ENCODE results near the gene ULK4. TPM values are rescaled to one million over a fixed set of nuclear protein-coding genes. Genes with fewer than 3 reads are reported as not detected.
A peak's percentile ranks its signal among the peaks of the same experiment; 100 is the strongest.

Gene ULK4
- total and polyA plus RNA-seq, 2 donors (not counting 1 experiment from before 2014, with no cell fraction given), result 9.1 to 9.7 TPM

DNA sequence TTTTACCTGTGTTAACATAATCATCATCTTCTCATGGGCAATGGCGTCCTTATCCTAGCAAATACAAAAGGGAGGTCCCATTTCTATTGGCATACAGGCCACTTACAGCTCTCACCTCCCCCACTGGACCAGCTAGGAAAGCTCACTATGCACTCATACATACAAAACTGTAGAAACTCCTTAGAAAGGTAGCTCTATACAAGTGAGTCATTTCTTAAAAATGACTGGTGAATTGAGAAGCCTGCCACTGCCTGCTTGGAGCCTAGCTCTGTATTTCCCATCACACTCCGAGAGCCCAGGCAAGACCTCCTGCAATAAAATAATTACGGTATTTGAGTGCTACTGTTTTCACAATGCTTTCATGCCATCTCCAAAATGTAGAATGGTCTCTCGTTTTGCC lies 321.8 kb downstream of the ULK4 start:
- Histone ChIP-seq H3K4me3 (replicated peaks in 1 of 4; ENCODE audit: control extremely low read depth in 1 of 4, insufficient read depth in 1 of 4, low read depth in 3 of 4, low read length in 4 of 4) (no peak overlapping the region), H4K20me1 (ENCODE audit: control insufficient read depth, extremely low read depth, insufficient read depth, low read length) (no peaks in the 10 kb centered on the region), H2AFZ (ENCODE audit: low read length) (no peak overlapping the region), H3K9ac (ENCODE audit: insufficient read depth, low read length) (no peak overlapping the region), H3K27me3 (ENCODE audit: control insufficient read depth, insufficient read depth, low read length) (no peaks in the 10 kb centered on the region), H3K79me2 (ENCODE audit: control insufficient read depth, insufficient read depth, low read length) (no peaks in the 10 kb centered on the region), H3K4me1 (ENCODE audit: control insufficient read depth, extremely low read depth, insufficient read depth, low read length) (no peaks in the 10 kb centered on the region), H3K4me2 (ENCODE audit: extremely low read depth, insufficient read depth, low read length) (no peak overlapping the region), H3K27ac (ENCODE audit: insufficient read depth, low read length) (no peak overlapping the region), H3K36me3 (ENCODE audit: control insufficient read depth, insufficient read depth, low read length) (no peaks in the 10 kb centered on the region), H3K9me3 (ENCODE audit: control insufficient read depth, insufficient read depth, low read depth, low read length) (no peaks in the 10 kb centered on the region)
- no peak for TF ChIP-seq EZH2 (IDR thresholded peaks at IDR 0.05; ENCODE audit: low read length, missing control alignments)
- DNase-seq (ENCODE audit: low read depth in 2 of 2), result peak in 1 of 2 donors; percentile 7

DNA sequence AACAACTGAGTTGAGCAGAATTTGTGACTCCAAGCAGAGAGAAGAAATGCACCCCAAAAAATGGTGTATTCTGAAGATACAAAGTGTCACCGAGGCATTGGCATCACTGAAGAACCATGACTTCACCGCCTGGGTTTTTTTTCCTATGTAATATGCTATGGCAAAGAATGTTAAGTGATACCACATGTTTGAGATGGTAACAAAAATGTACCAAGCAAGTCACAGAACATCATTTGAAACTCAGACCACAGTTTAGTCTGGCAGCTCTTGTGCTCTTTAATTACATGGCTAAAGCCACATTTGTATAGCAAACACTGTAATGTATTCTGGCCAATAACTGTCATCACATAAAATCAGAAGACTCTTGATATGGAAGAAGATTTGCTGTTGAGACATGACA lies 323.5 kb downstream of the ULK4 start:
- H3K4me3 ChIP-seq (replicated peaks in 1 of 4; ENCODE audit: control extremely low read depth in 1 of 4, insufficient read depth in 1 of 4, low read depth in 3 of 4, low read length in 4 of 4), result no peak overlapping the region
- H3K79me2 ChIP-seq (ENCODE audit: control insufficient read depth, insufficient read depth, low read length), result no peaks in the 10 kb centered on the region
- H3K27ac ChIP-seq (ENCODE audit: insufficient read depth, low read length), result no peak overlapping the region
- H3K4me1 ChIP-seq (ENCODE audit: control insufficient read depth, extremely low read depth, insufficient read depth, low read length), result no peaks in the 10 kb centered on the region
- no peaks in the 10 kb centered on the region for H3K9me3 ChIP-seq (ENCODE audit: control insufficient read depth, insufficient read depth, low read depth, low read length)
- no peaks in the 10 kb centered on the region for H3K36me3 ChIP-seq (ENCODE audit: control insufficient read depth, insufficient read depth, low read length)
- no peaks in the 10 kb centered on the region for H3K27me3 ChIP-seq (ENCODE audit: control insufficient read depth, insufficient read depth, low read length)
- no peak for DNase-seq (ENCODE audit: low read depth in 2 of 2)
- no peak overlapping the region for H3K9ac ChIP-seq (ENCODE audit: insufficient read depth, low read length)
- no peak for TF ChIP-seq EZH2 (IDR thresholded peaks at IDR 0.05; ENCODE audit: low read length, missing control alignments)
- TF ChIP-seq, protein P1, sequence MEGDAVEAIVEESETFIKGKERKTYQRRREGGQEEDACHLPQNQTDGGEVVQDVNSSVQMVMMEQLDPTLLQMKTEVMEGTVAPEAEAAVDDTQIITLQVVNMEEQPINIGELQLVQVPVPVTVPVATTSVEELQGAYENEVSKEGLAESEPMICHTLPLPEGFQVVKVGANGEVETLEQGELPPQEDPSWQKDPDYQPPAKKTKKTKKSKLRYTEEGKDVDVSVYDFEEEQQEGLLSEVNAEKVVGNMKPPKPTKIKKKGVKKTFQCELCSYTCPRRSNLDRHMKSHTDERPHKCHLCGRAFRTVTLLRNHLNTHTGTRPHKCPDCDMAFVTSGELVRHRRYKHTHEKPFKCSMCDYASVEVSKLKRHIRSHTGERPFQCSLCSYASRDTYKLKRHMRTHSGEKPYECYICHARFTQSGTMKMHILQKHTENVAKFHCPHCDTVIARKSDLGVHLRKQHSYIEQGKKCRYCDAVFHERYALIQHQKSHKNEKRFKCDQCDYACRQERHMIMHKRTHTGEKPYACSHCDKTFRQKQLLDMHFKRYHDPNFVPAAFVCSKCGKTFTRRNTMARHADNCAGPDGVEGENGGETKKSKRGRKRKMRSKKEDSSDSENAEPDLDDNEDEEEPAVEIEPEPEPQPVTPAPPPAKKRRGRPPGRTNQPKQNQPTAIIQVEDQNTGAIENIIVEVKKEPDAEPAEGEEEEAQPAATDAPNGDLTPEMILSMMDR (conservative IDR thresholded peaks at IDR 0.05 in 1 of 2, IDR thresholded peaks at IDR 0.05 in 1 of 2; ENCODE audit: low read depth in 1 of 2, low read length in 2 of 2), result no peak
- H4K20me1 ChIP-seq (ENCODE audit: control insufficient read depth, extremely low read depth, insufficient read depth, low read length), result no peaks in the 10 kb centered on the region
- H2AFZ ChIP-seq (ENCODE audit: low read length), result no peak overlapping the region
- H3K4me2 ChIP-seq (ENCODE audit: extremely low read depth, insufficient read depth, low read length), result no peak overlapping the region

DNA sequence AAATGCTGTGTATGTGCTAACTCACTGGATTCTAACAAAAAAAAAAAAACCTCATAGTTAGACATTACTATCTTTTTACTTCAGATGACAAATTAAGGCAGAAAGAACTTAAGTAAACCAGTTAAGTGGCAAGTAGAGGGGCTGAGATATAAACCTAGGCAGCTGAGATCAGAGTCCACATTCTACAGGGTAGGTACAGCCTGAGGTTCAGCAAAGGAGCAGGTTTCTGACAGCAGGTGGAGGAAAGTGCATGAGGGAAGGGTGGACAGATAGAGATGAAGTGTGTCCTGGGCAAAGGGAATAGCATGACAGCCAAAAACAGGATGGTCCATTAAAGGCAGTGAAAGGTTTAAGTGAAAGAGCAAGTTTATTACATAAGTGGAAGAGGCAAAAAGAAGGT lies 329.2 kb downstream of the ULK4 start:
- Histone ChIP-seq H3K9me3 (ENCODE audit: control insufficient read depth, insufficient read depth, low read depth, low read length) (no peaks in the 10 kb centered on the region), H3K27me3 (ENCODE audit: control insufficient read depth, insufficient read depth, low read length) (no peaks in the 10 kb centered on the region), H3K79me2 (ENCODE audit: control insufficient read depth, insufficient read depth, low read length) (no peaks in the 10 kb centered on the region), H3K9ac (ENCODE audit: insufficient read depth, low read length) (no peak overlapping the region), H3K4me2 (ENCODE audit: extremely low read depth, insufficient read depth, low read length) (no peak overlapping the region), H3K4me3 (replicated peaks in 1 of 4; ENCODE audit: control extremely low read depth in 1 of 4, insufficient read depth in 1 of 4, low read depth in 3 of 4, low read length in 4 of 4) (no peak overlapping the region), H3K4me1 (ENCODE audit: control insufficient read depth, extremely low read depth, insufficient read depth, low read length) (no peaks in the 10 kb centered on the region), H3K27ac (ENCODE audit: insufficient read depth, low read length) (no peak overlapping the region), H3K36me3 (ENCODE audit: control insufficient read depth, insufficient read depth, low read length) (no peaks in the 10 kb centered on the region), H4K20me1 (ENCODE audit: control insufficient read depth, extremely low read depth, insufficient read depth, low read length) (no peaks in the 10 kb centered on the region), H2AFZ (ENCODE audit: low read length) (no peak overlapping the region)
- TF ChIP-seq EZH2 (IDR thresholded peaks at IDR 0.05; ENCODE audit: low read length, missing control alignments), result no peak
- no peak for DNase-seq (ENCODE audit: low read depth in 2 of 2)

DNA sequence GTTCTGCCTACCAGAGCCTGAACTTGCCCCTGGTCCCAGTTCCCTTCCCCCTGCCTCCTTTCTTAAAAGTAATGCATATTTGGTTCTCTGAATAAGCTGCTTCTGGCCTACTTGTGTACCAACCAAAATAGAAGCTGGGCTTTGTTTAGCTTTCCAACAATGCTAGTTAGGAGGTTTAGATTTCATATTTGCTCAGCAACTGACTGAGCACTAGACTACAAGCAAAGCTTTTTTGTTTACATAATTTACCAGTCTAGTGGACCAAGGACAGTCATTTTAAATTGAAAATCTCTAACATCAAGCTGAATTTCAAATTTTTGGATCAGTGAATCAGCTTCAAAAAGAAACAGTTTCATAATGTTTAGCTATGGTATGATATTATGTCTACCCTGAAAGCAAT lies 331.2 kb downstream of the ULK4 start:
- H2AFZ ChIP-seq (ENCODE audit: low read length), result no peak overlapping the region
- H3K9me3 ChIP-seq (ENCODE audit: control insufficient read depth, insufficient read depth, low read depth, low read length), result no peaks in the 10 kb centered on the region
- TF ChIP-seq, protein P1 (conservative IDR thresholded peaks at IDR 0.05 in 1 of 2, IDR thresholded peaks at IDR 0.05 in 1 of 2; ENCODE audit: low read depth in 1 of 2, low read length in 2 of 2), result no peak
- no peak for TF ChIP-seq EZH2 (IDR thresholded peaks at IDR 0.05; ENCODE audit: low read length, missing control alignments)
- H3K4me3 ChIP-seq (replicated peaks in 1 of 4; ENCODE audit: control extremely low read depth in 1 of 4, insufficient read depth in 1 of 4, low read depth in 3 of 4, low read length in 4 of 4), result no peak overlapping the region
- H3K27me3 ChIP-seq (ENCODE audit: control insufficient read depth, insufficient read depth, low read length), result no peaks in the 10 kb centered on the region
- H3K4me2 ChIP-seq (ENCODE audit: extremely low read depth, insufficient read depth, low read length), result no peak overlapping the region
- DNase-seq (ENCODE audit: low read depth in 2 of 2), result no peak
- H3K27ac ChIP-seq (ENCODE audit: insufficient read depth, low read length), result no peak overlapping the region
- H4K20me1 ChIP-seq (ENCODE audit: control insufficient read depth, extremely low read depth, insufficient read depth, low read length), result no peaks in the 10 kb centered on the region
- H3K4me1 ChIP-seq (ENCODE audit: control insufficient read depth, extremely low read depth, insufficient read depth, low read length), result no peaks in the 10 kb centered on the region
- no peak overlapping the region for H3K9ac ChIP-seq (ENCODE audit: insufficient read depth, low read length)
- no peaks in the 10 kb centered on the region for H3K79me2 ChIP-seq (ENCODE audit: control insufficient read depth, insufficient read depth, low read length)
- H3K36me3 ChIP-seq (ENCODE audit: control insufficient read depth, insufficient read depth, low read length), result no peaks in the 10 kb centered on the region
